GM12892 (cell line): Measurements from ENCODE around the gene PAPPA.

ENCODE experiments used
- POLR2A ChIP-seq: IDR thresholded peaks from 2 replicates; pipeline ENCODE4 v1.6.1; 2011; ENCODE audit warnings: low read depth, low read length, control low read depth
- POLR2AphosphoS5 ChIP-seq: IDR thresholded peaks from 2 replicates; pipeline ENCODE4 v1.6.1; 2011; ENCODE audit warnings: low read depth, low read length, control low read depth
- TAF1 ChIP-seq: IDR thresholded peaks from 2 replicates; pipeline ENCODE4 v1.6.1; 2011; ENCODE audit warnings: low read depth, mild to moderate bottlenecking, control low read depth, low read length, borderline replicate concordance

DNA sequence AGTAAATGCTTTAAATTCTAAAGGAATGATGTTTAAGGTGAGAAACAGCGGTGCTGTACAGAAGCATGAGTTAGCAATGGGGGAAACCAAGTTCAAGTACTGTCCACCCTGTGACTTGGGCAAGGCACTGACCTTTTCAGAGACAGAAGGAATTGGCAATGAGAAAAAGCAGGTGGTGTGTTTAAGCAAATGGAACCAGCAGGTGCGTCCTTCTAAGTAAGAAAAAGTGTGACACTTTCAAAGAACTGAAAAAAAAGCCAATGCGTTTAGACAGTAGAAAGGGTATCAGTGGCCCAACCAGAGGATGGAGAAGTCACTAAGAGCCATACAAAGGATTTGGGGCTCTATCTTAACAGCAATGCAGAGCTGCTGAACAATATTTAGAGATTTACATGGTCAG lies 250.6 kb downstream of the PAPPA start:
- TF ChIP-seq POLR2AphosphoS5 (no peak), POLR2A (no peak), TAF1 (no peak)
